ENCODE data around the gene PARVG. TPM values are rescaled to one million over a fixed set of nuclear protein-coding genes. Genes with fewer than 3 reads are reported as not detected.

The PARVG gene
- total and polyA plus RNA-seq, 9 of the 15 experiments (the other 6 are each of a cell fraction or from before 2014, with no cell fraction given): 0.35 TPM; not detected in 8

DNA sequence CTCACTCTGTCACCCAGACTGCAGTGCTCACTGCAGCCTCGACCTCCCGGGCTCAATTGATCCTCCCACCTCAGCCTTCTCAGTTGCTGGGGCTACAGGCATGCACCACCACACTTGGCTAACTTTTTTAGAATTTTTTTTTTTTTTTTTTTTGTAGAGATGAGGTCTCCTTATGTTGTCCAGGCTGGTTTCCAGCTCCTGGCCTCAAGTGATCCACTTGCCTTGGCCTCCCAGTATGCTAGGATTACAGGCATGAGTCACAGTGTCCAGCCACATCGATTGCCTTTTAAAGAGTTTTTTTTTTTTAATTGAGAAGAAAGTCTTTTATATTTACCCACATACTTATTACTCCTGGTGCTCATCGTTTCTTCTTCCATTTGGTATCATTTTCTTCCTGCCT, 30.0 kb downstream of the PARVG start (continued):
- TF ChIP-seq ZBTB43 (CRISPR knock-in tag; IDR thresholded peaks at IDR 0.05) (no peak), KLF6 (CRISPR knock-in tag; IDR thresholded peaks at IDR 0.05; ENCODE audit: borderline replicate concordance) (no peak), ZNF780A (CRISPR knock-in tag; IDR thresholded peaks at IDR 0.05) (no peak), ZFP36 (IDR thresholded peaks at IDR 0.05; ENCODE audit: low read depth, low read length, partially characterized antibody) (no peak), THRAP3 (IDR thresholded peaks at IDR 0.05; ENCODE audit: borderline replicate concordance) (no peak), TARDBP (IDR thresholded peaks at IDR 0.05) (no peak), MAZ (CRISPR knock-in tag; conservative IDR thresholded peaks at IDR 0.05 in 1 of 2, IDR thresholded peaks at IDR 0.05 in 1 of 2) (no peak)
- TF ChIP-seq, protein P1, sequence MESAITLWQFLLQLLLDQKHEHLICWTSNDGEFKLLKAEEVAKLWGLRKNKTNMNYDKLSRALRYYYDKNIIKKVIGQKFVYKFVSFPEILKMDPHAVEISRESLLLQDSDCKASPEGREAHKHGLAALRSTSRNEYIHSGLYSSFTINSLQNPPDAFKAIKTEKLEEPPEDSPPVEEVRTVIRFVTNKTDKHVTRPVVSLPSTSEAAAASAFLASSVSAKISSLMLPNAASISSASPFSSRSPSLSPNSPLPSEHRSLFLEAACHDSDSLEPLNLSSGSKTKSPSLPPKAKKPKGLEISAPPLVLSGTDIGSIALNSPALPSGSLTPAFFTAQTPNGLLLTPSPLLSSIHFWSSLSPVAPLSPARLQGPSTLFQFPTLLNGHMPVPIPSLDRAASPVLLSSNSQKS (CRISPR knock-in tag; IDR thresholded peaks at IDR 0.05): no peak
- TF ChIP-seq, protein P2, sequence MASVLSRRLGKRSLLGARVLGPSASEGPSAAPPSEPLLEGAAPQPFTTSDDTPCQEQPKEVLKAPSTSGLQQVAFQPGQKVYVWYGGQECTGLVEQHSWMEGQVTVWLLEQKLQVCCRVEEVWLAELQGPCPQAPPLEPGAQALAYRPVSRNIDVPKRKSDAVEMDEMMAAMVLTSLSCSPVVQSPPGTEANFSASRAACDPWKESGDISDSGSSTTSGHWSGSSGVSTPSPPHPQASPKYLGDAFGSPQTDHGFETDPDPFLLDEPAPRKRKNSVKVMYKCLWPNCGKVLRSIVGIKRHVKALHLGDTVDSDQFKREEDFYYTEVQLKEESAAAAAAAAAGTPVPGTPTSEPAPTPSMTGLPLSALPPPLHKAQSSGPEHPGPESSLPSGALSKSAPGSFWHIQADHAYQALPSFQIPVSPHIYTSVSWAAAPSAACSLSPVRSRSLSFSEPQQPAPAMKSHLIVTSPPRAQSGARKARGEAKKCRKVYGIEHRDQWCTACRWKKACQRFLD (CRISPR knock-in tag; IDR thresholded peaks at IDR 0.05): no peak

Data from K562 (cell line).